GM19395 (cell line): Measurements from ENCODE around the gene RFLNA.

Experiments
- ATAC-seq: cut with Tn5 transposase; IDR thresholded peaks from one replicate; pipeline ENCODE4 v1.9.1; 2021; ENCODE audit warnings: mild to moderate bottlenecking, moderate library complexity; ENCODE audit not compliant: unreplicated experiment

Gene RFLNA

GRCh38 chr12:124294780-124295341, at the start of gene RFLNA:
TSS of gene RFLNA (plus strand) at chr12:124295093. CDS start at chr12:124295430, 337 bp downstream.
- ATAC-seq = no peak

GRCh38 chr12:124247331-124247730, 47.6 kb upstream of the RFLNA start:
- no peak for ATAC-seq

DNA sequence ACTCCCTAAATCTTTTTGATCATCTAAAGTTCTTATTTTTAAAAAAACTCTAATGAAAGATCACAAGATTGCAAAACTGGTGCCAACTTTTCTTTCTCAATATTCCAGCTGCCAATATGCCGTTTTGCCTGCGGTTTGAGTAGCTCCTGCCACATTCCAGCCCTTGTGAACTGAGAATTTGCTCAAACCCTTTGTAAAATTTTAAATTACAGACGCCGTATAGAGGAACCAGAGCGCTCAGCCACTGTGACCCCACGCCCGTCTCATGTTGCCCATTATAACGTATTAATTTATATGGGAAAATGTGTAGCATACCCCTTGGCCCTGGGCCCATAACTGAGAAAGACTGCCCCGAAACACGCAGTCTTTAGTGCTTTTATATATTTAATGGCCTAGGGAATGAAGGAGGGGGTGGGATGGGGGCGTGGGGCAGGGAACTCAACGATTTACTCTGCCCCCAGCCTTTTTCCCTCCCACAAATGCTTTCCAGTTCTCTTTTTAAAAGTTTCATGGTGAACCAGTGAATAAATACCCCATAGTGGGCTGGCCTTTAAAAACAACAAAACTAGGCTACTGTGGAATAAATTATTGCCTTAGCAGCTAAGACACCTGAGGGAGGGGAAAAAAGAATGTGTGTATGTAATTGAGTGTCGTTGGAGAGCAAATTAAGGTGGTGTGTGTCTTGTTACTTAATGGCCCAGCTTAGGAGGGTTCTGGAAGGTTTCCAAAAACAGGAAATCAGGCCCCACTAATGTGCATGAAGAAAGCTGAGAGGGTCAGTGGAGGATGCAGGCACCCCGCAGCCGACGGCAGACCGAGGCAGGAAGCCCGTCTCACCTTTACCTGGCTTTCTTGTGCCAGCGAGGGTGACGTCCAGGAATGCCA, 45.7 kb upstream of the RFLNA start:
- no peak for ATAC-seq

GRCh38 chr12:124251186-124251585, 43.7 kb upstream of the RFLNA start:
- ATAC-seq = no peak

- ATAC-seq = no peak
Measured at GRCh38 chr12:124252964-124253363, 41.9 kb upstream of the RFLNA start.

DNA sequence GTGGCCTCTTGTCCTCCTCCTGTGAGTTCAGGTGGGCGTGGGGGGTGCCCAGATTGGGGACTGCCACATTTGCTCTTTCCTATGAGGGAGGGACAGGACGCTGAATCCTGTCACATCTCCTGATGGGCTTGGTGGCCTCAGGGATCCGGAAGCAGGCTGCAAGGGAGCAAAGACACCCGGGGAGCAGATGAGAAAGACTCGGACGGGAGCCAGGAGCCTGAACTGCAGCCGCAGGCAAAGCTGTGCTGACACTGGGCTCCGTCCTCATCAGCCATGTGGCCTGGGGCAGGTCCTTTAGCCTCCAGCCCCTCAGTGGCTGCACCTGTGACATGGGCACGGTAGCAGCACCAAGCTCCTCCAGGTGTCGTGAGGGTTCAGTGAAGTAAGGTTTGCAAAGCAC, 40.8 kb upstream of the RFLNA start:
- ATAC-seq = no peak

GRCh38 chr12:124259154-124260066, 35.5 kb upstream of the RFLNA start:
- no peak for ATAC-seq

DNA sequence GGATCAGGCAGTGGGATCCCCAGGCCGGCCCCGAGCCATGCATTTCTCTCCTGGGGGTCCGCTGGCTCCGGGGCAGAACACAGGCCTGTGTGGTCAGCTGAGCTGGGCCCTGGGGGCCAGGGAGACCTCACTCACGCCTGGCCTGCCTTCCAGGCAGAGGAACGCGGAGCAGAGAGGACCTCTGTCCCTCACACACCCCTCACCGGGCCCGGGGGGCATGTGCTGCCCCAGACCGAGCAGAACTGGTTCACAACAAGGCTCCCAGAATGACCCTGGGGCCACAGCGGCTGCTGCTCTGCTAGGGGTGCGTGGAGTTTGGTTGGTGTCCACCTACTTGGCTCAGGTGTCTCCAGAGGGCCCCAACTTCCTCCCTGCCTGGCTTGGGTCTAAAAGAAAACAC, 33.0 kb upstream of the RFLNA start:
- no peak for ATAC-seq

- ATAC-seq = no peak
Measured at GRCh38 chr12:124264089-124264795, 30.7 kb upstream of the RFLNA start.

- ATAC-seq = no peak
Measured at GRCh38 chr12:124264879-124265278, 30.0 kb upstream of the RFLNA start.

- ATAC-seq = no peak
Measured at GRCh38 chr12:124267205-124267778, 27.6 kb upstream of the RFLNA start.

DNA sequence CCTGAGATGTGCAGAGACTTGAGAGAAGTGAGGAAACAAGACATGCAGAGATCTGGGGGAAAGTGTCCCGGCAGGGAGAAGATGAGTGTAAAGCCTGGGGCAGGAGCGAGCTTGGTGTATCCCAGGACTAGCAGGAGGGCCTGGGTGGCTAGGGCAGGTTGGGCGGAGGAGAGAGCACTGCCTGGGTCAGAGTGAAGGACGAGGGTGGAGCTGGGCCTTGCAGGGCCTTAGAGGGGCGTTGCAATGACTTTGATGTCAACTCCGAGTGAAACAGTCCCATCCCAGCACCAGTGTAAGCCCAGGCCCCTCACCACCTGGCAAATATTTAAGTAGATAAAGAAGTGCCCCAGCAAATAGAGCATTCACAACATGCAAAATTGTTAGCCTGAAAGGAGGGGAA, 24.2 kb upstream of the RFLNA start:
- no peak for ATAC-seq

DNA sequence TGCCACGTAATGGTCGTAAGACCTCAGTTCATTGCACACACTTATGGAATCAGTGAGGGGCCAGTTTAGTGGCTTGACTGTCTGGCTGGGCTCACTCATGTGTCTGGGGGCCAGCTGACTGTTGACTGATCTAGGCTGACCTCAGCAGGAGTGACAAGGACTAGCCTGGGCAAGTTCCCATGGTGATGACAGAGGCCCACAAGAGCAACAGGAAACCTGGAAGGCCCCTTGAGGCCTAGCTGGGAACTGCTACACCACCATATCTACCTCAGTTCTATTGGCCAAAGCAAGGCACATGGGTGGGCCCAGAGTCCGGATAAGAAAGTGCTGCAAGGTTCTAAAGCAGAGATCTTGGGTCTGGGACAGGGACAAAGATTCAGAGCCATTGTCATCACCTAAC, 21.3 kb upstream of the RFLNA start:
- no peak for ATAC-seq

DNA sequence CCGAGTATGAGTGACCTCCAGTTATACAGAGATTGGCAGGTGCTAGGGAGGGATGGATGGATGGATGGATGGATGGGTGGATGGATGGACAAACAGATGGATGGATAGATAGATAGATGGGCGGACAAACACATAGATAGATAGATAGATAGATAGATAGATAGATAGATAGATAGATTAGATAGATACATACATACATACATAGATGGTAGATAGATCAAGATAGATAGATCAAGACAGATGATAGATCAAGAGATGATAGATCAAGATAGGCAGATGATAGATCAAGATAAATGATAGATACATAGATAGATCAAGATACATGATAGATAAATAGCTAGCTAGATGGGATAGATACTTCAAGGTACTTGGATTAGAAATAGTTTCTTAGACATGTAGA, 18.6 kb upstream of the RFLNA start:
- no peak for ATAC-seq

DNA sequence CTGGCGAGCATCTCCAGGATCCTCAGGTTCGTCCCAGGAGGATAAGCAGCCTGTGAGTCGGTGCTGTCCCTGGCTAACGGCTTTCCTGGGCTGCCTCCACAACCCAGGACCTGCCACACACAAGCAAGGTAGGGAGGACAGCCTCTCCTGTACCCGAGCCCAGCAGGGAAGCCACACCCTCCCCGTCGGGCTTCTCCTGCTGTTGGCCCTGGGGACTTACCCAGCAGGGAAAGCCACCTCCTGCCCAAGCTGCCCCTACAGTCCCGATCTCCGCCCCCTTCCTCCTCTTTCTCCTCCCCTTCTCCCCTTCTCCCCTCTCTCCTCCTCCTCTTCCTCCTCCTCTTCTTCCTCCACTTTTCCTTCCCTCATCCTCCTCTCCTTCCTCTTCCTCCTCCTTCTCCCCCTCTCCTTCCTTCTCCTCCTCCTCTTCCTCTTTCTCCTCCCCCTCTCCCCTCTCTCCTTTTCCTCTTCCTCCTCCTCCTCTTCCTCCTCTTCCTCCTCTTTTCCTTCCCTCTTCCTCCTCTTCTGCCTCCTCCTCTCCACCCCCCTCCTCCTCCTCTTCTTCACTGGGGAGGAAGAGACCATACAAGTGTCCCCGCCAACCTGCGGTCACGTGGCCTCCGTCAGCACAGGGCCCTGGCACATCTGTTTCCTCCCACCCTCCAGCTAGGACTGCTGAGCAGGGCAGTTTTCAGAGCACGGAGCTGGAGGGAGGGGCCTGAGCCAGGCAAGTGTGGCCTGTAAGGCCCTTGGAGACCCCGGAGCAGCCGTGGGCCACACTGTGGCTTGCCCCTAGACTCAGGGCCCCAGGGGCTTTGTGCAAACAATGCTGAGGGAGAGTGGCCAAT, 17.3 kb upstream of the RFLNA start:
- no peak for ATAC-seq

GRCh38 chr12:124278389-124279101, 16.3 kb upstream of the RFLNA start:
- no peak for ATAC-seq

- ATAC-seq = no peak
Measured at GRCh38 chr12:124279315-124279714, 15.6 kb upstream of the RFLNA start.

- ATAC-seq = no peak
Measured at GRCh38 chr12:124279846-124280360, 15.0 kb upstream of the RFLNA start.

GRCh38 chr12:124281309-124281708, 13.6 kb upstream of the RFLNA start:
- no peak for ATAC-seq
